HEK293T (cell line): ENCODE measurements around the gene MPHOSPH9.

Experiments used
- BHLHE40 ChIP-seq: fragments of 450-650 bp; IDR thresholded peaks from 2 replicates; pipeline ENCODE4 v1.6.1; 2016; ENCODE audit warnings: mild to moderate bottlenecking, moderate library complexity, borderline replicate concordance
- CTBP1 ChIP-seq: fragments of 450-650 bp; IDR thresholded peaks from 2 replicates; pipeline ENCODE4 v1.6.1; 2016; ENCODE audit warnings: borderline replicate concordance
- ELF4 ChIP-seq: fragments of 450-650 bp; IDR thresholded peaks from 2 replicates; pipeline ENCODE4 v1.6.1; 2017; ENCODE audit warnings: antibody characterized with exemption
- FOXA1 ChIP-seq: fragments of 450-650 bp; IDR thresholded peaks from 2 replicates; pipeline ENCODE4 v1.6.1; 2016; ENCODE audit warnings: mild to moderate bottlenecking
- FOXK2 ChIP-seq: fragments of 450-650 bp; IDR thresholded peaks from 2 replicates; pipeline ENCODE4 v1.6.1; 2016; ENCODE audit warnings: mild to moderate bottlenecking
- FOXM1 ChIP-seq: fragments of 450-650 bp; IDR thresholded peaks from 2 replicates; pipeline ENCODE4 v1.6.1; 2017; ENCODE audit warnings: mild to moderate bottlenecking, borderline replicate concordance
- LEF1 ChIP-seq: fragments of 450-650 bp; IDR thresholded peaks from 2 replicates; pipeline ENCODE4 v1.6.1; 2017; ENCODE audit warnings: mild to moderate bottlenecking, borderline replicate concordance
- SP1 ChIP-seq: fragments of 450-650 bp; IDR thresholded peaks from 2 replicates; pipeline ENCODE4 v1.6.1; 2017
- SUZ12 ChIP-seq: fragments of 450-650 bp; IDR thresholded peaks from 2 replicates; pipeline ENCODE4 v1.6.1; 2016; ENCODE audit warnings: mild to moderate bottlenecking
- TF ChIP-seq, protein P1 (sequence below): fragments of 450-650 bp; IDR thresholded peaks from 2 replicates; pipeline ENCODE4 v1.6.1; 2016

DNA sequence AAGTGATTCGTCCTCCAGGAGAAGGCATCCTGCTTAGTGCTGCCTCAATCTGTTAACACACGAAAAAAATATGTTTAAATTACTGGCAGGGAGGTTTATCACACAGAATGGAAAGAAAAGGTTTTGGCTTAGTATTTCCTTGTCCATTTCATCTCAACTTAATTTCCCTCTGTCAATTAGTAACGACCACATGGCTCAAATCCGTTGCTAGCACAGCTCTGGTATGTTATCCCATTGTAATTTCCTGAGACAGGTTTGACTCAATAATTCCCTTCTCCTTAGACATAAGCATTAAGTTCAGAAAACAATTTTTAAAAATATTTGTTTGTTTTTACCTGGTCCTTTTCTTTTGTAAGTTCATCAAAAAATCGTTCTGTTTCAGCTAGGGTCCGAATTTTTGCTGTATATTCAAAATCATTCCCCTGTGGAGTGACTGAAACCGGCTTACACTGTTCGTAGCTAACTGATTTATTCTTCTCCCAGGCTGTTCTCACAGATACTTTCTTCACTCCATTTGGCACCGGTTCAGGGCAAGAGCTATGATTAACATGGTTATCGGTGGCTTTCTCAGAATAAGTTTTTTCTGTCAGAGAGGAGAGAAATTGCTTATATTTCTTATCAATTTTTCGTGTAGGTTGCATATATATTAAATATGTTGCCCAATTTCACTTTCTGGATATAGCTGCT, 72.0 kb downstream of the MPHOSPH9 start:
- TF ChIP-seq CTBP1 (no peak), FOXM1 (no peak), FOXA1 (no peak), ELF4 (no peak), BHLHE40 (no peak), SUZ12 (no peak), FOXK2 (no peak), SP1 (no peak), LEF1 (no peak)
- TF ChIP-seq, protein P1, sequence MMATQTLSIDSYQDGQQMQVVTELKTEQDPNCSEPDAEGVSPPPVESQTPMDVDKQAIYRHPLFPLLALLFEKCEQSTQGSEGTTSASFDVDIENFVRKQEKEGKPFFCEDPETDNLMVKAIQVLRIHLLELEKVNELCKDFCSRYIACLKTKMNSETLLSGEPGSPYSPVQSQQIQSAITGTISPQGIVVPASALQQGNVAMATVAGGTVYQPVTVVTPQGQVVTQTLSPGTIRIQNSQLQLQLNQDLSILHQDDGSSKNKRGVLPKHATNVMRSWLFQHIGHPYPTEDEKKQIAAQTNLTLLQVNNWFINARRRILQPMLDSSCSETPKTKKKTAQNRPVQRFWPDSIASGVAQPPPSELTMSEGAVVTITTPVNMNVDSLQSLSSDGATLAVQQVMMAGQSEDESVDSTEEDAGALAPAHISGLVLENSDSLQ: no peak
